T-helper 1 cell (primary cell): ENCODE data around the gene C1orf50.
"Not testable (repeated sequence)": the region's sequence is repeated elsewhere in the genome, so short reads cannot be mapped to it uniquely, and the experiment has no call there.

Source experiments
- DNase-seq, 5 donors: peaks; one replicate each; pipeline ENCODE4 v3.0.0-alpha.2; 2012 to 2020

The C1orf50 gene

GRCh38 chr1:42806171-42806570, 39.1 kb downstream of the C1orf50 start:
- no peak for DNase-seq

- no peak for DNase-seq
These were observed 39.5 kb downstream of the C1orf50 start for GRCh38 chr1:42806593-42806992.

GRCh38 chr1:42807056-42807668, 40.1 kb downstream of the C1orf50 start:
- no peak for DNase-seq

GRCh38 chr1:42814815-42815214, 47.8 kb downstream of the C1orf50 start:
- DNase-seq: not testable (repeated sequence)

GRCh38 chr1:42815941-42816584, 49.0 kb downstream of the C1orf50 start:
- peak in 1 of 5 donors; percentile 2 for DNase-seq

GRCh38 chr1:42816585-42817439, 49.8 kb downstream of the C1orf50 start, which contains the start of the genes ERMAP and SVBP:
TSS of gene ERMAP (plus strand) at chr1:42817122. CDS start at chr1:42830449, 13,327 bp downstream.
TSS of gene SVBP (minus strand) at chr1:42817397. CDS start at chr1:42816544, 853 bp downstream.
- DNase-seq: peak; percentile 89 to 95 (median 90)

GRCh38 chr1:42817440-42817767, 50.4 kb downstream of the C1orf50 start:
- no peak for DNase-seq

GRCh38 chr1:42817976-42818375, 50.9 kb downstream of the C1orf50 start:
- DNase-seq: no peak

GRCh38 chr1:42820813-42821212, 53.8 kb downstream of the C1orf50 start:
- DNase-seq: no peak

- DNase-seq: no peak
These were observed 54.6 kb downstream of the C1orf50 start for GRCh38 chr1:42821690-42822089.

GRCh38 chr1:42822800-42823392, 55.8 kb downstream of the C1orf50 start:
- no peak for DNase-seq

- no peak for DNase-seq
These were observed 57.5 kb downstream of the C1orf50 start for GRCh38 chr1:42824481-42825035.

- DNase-seq: no peak
These were observed 58.2 kb downstream of the C1orf50 start for GRCh38 chr1:42825036-42825851.
